D341Med (cell line): ENCODE data around the gene ADCY5.
A peak's percentile ranks its signal among the peaks of the same experiment; 100 is the strongest.

Source experiments
- DNase-seq: peaks from one replicate; pipeline ENCODE4 v3.0.0; 2012; ENCODE audit warnings: low spot score

The ADCY5 gene

DNA sequence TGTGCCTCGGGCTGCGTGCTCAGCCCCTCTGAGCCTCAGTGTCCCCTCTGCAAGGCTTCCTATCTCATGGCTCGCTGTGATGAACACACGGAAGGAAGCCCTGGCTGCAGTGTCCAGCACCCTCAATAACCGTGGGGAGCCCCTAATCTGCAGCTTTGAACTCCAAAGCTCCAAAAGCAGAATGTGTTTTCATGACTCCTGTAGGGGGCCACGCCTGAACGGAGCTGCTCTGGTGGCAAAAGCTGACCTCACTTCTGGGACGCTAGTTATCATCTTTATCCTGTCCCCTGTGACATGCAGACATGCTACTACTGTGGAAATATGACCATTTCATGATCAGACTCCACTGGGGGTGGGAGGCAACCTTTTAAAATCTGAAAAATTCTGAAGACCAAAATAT is 148.3 kb downstream of the ADCY5 start:
- DNase-seq: no peak

GRCh38 chr3:123300056-123300455 is 148.8 kb downstream of the ADCY5 start:
- DNase-seq: no peak

DNA sequence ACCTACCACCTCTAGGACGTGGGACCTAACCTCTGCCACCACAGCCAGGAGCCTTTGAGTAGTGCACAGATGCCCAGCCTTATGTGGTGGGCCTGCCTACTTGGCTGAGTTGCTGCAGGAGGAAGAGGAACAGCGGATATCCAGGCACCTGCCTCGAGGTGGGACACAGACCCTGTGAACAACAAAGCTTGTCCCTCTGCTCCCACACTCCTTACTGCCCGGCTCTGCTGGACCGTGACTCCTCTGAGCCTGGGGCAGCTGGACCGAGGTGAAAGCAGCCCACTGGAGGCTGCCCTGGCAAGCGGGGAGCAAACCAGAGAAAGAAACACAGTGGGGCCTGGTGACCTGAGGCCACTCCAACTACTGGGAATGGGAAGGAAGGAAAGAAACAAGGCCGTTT is 149.3 kb downstream of the ADCY5 start:
- no peak for DNase-seq

DNA sequence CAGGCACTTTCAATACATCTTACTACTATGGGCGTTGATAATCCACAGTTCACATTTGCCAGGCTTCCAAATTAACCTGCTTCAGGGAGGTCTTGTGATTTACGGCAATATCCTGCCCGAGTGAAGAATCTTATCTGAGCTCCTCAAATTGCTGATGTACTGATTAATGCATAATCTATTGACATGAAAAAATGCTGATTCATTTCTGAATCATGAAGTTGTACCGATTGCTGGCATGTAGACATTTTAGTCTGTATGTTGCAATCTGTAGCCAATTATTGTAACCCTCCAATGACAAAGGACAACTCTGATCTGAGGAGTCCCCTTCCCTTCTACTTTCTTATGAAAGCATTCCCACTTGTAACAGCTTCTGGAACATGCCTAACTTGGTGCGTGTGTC is 150.0 kb downstream of the ADCY5 start:
- no peak for DNase-seq

DNA sequence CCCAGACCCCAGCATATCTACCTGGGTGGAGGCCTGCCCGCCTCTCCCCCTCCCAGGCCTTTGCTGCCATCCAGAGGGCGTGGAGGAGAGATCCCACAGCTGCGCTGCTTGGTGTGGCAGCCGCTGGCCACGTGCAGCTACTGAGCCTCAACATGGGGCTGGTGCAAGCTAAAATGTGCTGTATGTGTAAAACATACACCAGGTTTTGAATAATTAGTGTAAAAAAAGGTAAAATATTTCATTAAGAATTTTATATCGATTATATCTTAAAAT is 151.3 kb downstream of the ADCY5 start:
- DNase-seq: peak; percentile 72

DNA sequence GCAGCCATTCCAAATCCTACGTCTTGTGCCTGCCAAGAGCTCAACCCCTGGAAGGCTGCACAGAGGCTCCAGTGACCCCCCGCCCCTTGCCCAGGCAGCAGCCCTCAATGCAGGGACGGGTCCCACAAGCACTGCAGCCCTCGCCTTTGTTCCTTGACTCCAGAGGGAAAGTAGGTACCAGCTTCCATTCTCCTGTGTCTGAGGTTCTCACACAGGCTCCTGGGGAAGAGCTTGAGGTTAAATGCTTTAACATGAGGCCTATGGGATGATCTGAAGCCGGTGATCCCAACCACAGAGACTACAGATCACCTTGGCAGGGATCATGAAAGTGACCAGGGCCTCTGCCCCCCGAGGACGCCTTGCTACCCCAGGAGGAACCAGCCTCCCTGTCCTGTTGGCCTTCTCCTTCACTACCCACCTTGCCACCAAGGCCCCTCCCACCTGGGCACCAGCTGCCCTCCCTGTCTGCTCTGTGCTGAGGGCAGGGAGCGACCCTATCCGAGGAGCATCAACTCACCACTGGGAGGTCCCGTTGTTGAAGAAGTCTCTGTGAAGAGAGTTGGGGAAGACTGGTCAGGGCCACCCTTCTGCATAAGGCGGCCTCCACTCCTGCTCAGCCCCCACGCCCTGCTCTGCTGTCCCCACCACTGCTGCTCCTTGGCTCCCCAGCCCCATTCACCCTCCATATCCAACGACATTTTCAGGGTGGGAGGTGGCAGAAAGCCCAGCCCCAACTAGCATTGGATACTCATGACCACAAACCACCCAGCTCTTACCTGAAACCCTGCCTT is 151.9 kb downstream of the ADCY5 start:
- no peak for DNase-seq

DNA sequence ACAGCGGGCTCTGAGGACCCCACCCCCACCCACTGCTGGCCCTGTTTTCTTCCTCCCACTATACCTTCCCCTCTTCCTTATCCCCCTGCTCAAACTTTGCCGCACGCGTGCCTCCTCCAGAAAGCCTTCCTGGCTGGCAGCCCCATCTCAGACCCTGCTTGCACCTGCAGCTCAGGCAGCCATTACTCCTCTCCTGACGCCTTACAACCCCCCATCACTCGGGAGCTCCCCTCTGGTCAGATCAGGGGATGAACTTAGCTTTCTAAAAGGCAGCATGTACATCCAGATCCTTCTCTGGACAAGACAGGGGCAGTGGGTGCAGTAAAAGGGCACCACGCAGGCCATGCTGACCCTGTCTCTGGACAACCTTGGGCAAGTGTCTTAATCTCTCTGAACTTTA is 152.6 kb downstream of the ADCY5 start:
- DNase-seq: no peak

DNA sequence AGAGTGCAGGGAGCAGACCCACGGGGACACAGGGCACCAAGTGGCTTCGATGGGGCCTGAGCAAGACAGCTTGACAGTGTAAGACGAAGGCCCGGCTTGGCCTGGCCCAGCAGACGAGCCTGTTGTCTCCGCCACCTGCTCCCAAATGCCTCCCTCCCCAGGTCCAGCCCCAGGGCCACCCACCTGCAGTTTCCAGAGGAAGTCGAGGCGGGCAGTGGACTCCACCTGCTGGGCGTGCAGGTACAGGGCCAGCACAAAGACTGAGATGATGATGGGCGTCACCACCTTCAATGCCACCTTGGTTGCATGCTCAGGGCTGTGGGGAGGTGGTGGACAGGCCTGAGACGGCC is 153.0 kb downstream of the ADCY5 start:
- no peak for DNase-seq

DNA sequence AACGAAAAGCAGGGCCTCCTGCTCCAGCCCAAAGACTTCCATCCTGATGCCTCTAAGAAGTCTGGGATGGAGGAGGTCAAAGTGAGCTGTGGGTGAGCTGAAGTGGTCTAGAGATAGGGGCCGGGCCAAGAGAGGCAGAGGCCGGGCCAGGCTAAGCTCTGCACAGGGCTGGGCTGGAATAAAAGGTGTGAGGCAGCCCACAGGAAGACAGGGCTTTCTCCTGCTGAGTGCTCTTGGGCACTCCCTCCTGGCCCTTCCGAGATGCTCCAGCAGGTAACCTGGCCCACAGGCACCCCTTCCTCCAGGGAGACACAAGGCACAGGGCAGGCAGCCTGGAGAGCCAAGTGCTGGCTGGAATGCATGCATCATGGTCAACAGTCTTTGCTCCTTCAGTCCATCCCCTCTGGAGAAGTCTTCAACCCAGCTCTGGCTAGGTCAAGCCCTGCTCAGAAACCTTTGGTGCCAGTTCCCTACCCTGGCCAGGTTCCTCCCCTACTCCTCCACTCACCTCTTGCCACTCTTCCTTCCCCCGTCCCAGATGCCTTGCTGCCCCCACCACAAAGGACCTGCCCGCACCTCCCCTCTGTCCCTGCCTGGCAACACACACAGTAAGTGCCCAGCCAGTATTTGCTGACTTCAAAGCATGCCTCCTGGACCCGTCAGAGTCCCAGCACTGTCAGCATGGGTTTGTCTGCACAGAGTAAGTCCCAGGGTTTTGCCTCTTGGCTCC is 153.6 kb downstream of the ADCY5 start:
- no peak for DNase-seq

- DNase-seq: no peak
Measured at GRCh38 chr3:123294296-123294938, 154.5 kb downstream of the ADCY5 start.

- DNase-seq: no peak
Measured at GRCh38 chr3:123292321-123293310, 156.3 kb downstream of the ADCY5 start.

DNA sequence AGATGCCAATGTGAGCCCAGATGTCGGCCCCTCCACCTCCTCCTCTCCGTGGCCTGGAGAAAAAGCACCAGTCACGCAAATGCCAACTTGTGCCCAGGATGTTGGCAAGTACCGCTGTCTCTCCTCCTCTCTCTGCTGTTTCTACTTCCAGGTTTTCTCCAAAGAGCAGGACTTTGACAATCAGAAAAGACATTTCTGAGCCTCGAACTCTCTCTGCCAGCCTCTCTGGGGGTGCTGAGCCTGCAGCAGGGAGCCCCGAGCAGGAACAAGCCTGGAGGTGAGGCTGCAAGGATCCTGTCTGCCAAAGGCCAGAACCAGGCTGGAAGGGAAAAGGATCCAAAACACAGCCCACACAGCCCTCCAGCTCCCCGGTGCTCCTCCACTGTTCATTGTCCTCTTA is 157.5 kb downstream of the ADCY5 start:
- no peak for DNase-seq

DNA sequence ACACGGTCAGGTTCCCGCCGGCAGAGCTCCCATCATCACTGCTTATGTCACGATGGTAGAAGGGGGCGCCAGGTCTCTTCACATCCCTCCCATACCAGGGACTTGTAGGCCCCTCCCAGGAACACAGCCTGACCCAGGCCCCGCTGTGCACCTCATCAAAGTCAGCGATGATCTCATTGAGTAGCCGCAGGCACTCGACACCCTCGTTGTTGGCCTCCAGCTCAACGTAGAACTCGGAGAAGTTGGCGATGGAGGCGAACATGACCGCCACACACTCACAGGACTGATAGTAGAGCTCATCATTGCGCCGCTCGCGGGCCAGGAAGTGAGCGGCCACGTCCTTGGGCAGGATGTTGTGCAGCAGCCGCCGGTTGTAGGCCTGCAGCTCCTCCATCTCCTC is 157.9 kb downstream of the ADCY5 start:
- no peak for DNase-seq

DNA sequence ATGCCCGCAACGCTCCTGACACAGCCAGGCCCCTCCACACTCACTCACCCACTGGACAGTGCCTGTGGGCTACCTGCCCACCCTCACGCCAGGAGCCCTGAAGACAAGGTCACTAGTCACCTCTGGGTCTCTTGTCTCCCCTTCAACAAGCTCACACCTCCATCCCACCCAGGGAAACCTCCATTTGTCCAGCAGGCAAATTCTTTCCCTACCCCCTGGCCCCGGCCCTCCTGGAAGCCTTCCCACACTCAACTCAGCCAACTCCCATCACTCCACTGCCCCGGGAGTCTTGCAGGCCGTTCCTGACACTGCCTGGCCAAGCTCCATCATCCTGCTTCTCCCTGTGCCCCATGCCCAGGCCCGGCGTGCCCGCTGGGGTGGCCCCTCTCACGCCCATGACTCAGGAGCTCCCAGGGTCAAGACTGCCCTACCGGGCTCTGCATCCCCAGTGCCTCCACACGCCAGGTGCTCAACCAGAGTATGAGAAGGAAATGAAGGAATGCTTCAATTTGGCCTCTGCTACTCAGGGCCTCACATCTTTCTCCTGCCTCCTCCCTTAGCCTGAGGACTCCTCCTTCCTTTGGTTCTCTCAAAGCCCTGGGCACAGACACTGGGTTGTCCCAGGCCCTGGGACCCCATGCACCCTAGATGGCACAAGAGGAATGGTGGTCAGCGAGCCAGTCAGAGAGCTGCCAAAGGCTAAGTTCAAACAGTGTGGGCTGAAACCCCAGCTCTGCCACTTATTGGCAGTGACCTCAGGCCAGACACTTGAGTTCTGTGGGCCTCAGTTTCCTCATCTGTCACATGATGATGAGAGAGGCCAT is 158.6 kb downstream of the ADCY5 start:
- no peak for DNase-seq

- no peak for DNase-seq
Measured at GRCh38 chr3:123289391-123290106, 159.3 kb downstream of the ADCY5 start.

DNA sequence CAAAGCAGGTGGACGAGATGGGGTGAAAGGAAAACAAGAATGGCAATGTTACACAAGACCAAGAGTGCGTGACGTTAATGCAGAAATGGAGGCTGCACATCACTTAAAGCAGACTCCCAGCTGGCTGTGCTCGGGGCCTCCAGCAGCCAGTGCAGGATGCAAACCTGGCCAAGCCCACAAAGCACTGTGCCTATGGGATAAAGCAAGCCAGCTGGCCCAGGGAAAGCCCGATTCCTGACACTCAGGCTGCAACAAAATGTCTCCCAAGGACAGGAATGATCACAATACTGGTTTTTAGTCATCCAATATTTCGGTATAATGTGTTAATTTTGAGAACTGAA is 161.0 kb downstream of the ADCY5 start:
- DNase-seq: peak; percentile 19

DNA sequence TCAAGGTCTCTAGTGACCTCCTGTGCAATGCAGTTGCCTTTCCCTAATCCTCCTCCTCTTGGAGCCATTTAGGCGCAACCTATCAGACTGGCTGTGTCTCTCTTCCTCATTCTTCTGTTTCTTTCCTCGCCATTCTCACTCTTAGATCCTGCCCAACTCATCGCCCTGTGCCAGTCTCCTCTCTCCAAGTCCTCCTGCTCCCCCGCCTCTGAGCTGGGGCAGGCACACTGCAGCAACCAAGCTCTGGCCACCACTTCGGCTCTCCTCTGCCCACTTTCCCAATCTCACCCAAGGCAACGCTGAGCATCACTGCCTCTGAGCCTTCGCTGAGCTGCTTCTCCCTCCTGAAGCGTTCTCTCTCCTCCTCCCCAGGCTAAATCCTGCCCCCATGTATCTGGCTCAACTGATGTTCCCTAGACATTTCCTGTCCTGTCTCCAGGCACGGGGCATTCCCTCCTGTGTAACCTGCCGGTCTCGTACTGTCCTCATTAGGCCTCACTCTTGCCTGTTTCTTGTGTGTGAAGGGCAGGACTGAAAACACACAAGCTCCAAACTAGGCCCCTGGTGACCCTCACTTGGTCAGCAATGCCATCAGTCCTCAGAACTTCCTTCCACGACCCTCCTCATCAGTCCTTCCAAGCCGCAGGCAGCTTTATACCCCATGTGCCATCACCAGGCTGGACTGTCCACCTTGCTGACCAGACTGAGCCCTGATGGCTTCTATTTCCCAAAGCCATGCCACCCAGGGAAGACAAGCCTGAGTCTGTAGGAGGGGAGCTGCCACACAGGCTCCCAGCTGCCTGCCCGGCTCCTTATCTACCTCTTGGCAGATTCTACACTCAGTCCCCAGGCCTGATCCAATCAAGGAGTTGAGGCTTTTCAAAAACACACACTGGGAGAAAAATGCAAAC is 161.6 kb downstream of the ADCY5 start:
- DNase-seq: peak; percentile 12

DNA sequence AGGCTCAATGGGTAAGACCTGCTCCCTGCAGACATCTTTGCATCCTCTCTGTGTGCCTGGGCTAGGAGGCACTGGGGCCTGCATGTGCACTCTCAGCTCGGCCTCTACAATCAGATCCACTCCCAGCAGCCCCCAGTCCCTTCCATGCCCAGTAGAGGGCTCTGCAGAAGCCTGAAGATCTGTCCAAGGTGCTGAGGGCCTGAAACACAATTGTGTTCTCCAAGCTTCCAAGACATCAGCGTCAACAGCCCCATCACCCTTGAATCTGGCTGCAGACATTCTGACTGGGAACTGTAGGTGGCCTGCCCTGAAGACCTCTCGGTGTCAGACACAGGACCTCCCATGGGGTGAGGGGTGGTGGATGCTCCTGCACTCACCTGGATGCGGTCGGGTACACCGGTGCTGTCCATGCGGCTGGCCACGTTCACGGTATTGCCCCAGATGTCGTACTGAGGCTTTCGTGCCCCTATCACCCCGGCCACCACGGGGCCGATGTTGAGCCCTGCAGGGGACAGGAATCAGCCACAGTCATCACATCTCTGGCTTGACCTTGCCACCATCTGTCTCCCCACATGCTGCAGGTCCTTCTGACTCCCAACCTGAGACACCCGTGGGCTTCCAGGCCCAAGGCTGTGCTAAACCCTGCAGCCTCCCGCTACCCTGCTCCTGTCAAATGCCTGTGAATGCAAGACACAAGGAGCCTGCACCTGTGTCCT is 162.4 kb downstream of the ADCY5 start:
- peak; percentile 64 for DNase-seq

DNA sequence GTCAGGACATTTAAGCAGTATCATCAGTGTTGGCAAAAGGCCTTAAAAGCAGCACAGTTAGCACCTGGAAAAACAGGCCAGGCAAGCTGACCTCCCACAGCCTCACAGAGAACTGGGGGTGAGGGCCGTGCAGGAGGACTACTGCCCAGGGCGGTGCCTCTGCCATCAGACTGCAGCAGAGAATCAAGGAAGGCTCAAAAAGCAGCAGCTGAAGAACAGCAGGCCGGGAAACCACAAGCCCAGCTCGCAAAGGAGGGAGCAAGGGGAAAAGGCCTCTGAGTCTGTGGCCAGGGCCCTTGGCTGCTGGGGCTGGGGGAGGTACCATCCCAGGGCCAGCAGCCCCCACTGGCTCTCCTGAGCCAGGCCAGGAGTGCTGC is 163.0 kb downstream of the ADCY5 start:
- no peak for DNase-seq
